Esophagus squamous epithelium (tissue), 4 donors: ENCODE data around the gene MAP6D1.

Source experiments
- CTCF ChIP-seq, 6 experiments: fragments of 450-650 bp in 4 of 6; fragments of 200-600 bp in 2 of 6; sonication (generic) in 2 of 6; IDR thresholded peaks; one replicate each; pipeline ENCODE4 v1.5.1; 2016 to 2019; ENCODE audit warnings: antibody characterized with exemption in 6 of 6, mild to moderate bottlenecking in 4 of 6, moderate library complexity in 4 of 6
- POLR2A ChIP-seq, 4 donors: fragments of 450-650 bp; IDR thresholded peaks; one replicate each; pipeline ENCODE4 v1.6.1; 2017; ENCODE audit warnings: antibody characterized with exemption in 4 of 4, mild to moderate bottlenecking in 4 of 4, moderate library complexity in 3 of 4

GRCh38 chr3:183845090-183845489, 19.7 kb upstream of the MAP6D1 start:
- TF ChIP-seq CTCF (IDR thresholded peaks at IDR 0.05) = no peak
- no peak for TF ChIP-seq POLR2A (IDR thresholded peaks at IDR 0.05)
